T-helper 1 cell treated with Interleukin-12 subunit alpha and Interleukin-12 subunit beta and Interleukin-4 antibody, amounts not matched to agents 30 μg/mL and 1 μg/mL, for 36 hours (primary cell): ENCODE data around the gene FUBP1.
A peak's percentile ranks its signal among the peaks of the same experiment; 100 is the strongest.
"Not testable (repeated sequence)": the region's sequence is repeated elsewhere in the genome, so short reads cannot be mapped to it uniquely, and the experiment has no call there.

Experiments
- H3K27ac Mint-ChIP-seq: one replicate; pipeline ENCODE4 v1.8.0; 2021; ENCODE audit warnings: mild to moderate bottlenecking, mixed read lengths
- H3K27me3 Mint-ChIP-seq: one replicate; pipeline ENCODE4 v1.8.0; 2021; ENCODE audit warnings: low read depth, mixed read lengths
- H3K36me3 Mint-ChIP-seq: one replicate; pipeline ENCODE4 v1.8.0; 2021; ENCODE audit warnings: low read depth, mixed read lengths
- H3K4me1 Mint-ChIP-seq: one replicate; pipeline ENCODE4 v1.8.0; 2021; ENCODE audit warnings: low read depth, mixed read lengths
- H3K4me3 Mint-ChIP-seq: one replicate; pipeline ENCODE4 v1.8.0; 2021; ENCODE audit warnings: mild to moderate bottlenecking, moderate library complexity, mixed read lengths
- H3K9me3 Mint-ChIP-seq: one replicate; pipeline ENCODE4 v1.8.0; 2021; ENCODE audit warnings: mixed read lengths

The FUBP1 gene

DNA sequence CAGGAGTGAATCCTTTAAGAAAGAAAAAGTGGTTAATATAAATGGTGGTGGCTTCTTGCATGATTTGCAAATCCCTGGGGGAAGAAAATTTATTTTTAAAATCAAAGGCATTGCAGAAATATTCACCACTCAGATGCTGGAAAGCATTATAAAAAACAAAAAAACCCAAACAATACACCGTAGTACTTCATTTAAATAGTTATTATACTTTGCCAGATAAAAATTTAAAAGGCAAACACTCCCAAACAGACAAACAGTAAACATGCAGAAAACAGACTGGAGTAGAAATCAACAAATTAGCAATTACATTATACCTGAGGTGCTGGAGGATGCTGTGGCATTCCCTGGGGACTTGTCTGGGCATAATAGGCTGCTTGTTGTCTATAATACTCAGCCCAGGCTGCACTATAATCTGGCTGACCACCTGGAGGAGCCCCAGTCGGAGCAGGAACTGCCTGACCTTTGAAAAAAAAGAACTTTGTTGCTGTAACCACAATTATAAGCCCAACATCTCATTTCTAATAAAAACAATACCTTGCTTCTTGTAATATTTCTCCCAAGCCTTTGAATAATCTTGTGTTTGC is 29.9 kb downstream of the FUBP1 start:
- no peak overlapping the region for H3K27ac Mint-ChIP-seq
- peaks cover 43% of the 10 kb centered on the region for H3K36me3 Mint-ChIP-seq
- peaks cover 12% of the 10 kb centered on the region for H3K4me1 Mint-ChIP-seq
- H3K27me3 Mint-ChIP-seq = no peaks in the 10 kb centered on the region
- no peaks in the 10 kb centered on the region for H3K9me3 Mint-ChIP-seq
- no peak overlapping the region for H3K4me3 Mint-ChIP-seq

DNA sequence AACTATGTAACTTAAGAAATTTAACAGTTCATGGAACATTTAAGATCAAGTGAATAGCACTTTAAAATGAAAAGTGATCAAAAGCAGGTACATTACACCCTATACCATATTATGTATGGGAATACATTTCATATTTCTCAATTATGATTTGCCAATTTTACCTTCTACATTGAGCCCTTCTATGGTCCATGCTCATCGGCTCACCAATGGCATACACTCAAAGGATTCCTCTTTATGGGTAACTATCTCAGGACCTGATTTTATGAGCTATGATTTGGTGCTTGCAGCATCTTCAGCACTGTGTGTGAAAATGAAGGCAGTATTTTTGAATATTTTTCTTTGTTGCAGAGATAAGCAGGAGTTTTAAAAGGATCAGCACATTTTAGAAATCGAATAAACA is 33.5 kb downstream of the FUBP1 start:
- peaks cover 44% of the 10 kb centered on the region for H3K36me3 Mint-ChIP-seq
- no peaks in the 10 kb centered on the region for H3K9me3 Mint-ChIP-seq
- H3K4me3 Mint-ChIP-seq = no peak overlapping the region
- no peak overlapping the region for H3K27ac Mint-ChIP-seq
- H3K4me1 Mint-ChIP-seq = peaks cover 12% of the 10 kb centered on the region
- no peaks in the 10 kb centered on the region for H3K27me3 Mint-ChIP-seq

DNA sequence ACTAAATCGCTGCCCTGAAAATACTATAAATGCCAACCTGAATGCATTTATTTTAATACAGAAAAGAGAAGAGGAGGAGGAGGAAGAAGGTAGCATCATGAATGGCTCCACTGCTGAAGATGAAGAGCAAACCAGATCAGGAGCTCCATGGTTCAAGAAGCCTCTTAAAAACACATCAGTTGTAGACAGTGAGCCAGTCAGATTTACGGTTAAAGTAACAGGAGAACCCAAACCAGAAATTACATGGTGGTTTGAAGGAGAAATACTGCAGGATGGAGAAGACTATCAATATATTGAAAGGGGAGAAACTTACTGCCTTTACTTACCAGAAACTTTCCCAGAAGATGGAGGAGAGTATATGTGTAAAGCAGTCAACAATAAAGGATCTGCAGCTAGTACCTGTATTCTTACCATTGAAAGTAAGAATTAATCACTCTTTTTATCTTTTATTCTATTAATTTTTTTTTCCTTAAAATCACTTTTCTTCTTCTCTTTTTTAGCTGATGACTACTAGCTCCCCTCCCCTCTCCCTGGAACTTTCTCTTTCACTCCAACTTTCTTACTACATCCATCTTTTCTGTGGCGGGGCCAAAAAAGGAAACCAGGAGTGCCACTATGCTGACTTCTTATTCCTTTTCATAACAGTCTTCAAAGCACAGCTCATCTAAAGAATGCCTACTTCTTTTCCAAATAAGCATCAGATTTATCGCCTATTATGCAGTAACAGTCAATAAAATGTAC is 36.3 kb downstream of the FUBP1 start:
- Mint-ChIP-seq H3K27me3 (no peaks in the 10 kb centered on the region), H3K36me3 (peaks cover 27% of the 10 kb centered on the region), H3K27ac (no peak overlapping the region), H3K4me3 (no peak overlapping the region), H3K4me1 (peaks cover 4% of the 10 kb centered on the region), H3K9me3 (no peaks in the 10 kb centered on the region)

DNA sequence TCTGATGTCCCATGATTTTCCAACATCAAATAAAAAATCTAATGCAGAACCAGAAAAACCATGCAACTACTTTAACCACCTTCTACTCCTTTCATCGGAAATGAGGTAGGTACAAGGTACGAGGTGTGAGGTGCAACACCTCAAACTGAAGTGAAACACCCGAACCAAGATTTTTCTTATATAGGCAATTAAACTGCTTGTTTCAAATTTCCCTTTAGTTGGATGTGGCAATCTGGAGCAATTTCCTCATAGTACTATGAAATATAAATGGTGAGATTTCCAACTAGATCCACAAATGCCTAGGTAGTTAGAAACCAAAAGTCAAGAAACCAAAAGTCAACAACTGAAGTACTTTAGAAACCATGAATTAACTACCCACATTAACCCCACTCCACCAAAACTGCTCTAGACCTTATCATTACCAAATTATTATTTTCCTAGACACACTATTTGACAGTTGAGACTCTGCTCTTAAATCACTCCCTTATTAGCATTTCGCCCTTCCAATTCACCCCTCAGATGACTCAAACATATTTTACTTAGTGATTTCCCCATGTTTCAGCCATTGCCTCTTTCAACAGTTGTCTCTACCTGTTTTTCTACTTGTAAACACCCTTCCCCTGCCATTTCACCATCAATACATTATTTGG is 37.8 kb downstream of the FUBP1 start:
- Mint-ChIP-seq H3K4me3 (no peak overlapping the region), H3K27ac (no peak overlapping the region), H3K4me1 (peaks cover 4% of the 10 kb centered on the region)

DNA sequence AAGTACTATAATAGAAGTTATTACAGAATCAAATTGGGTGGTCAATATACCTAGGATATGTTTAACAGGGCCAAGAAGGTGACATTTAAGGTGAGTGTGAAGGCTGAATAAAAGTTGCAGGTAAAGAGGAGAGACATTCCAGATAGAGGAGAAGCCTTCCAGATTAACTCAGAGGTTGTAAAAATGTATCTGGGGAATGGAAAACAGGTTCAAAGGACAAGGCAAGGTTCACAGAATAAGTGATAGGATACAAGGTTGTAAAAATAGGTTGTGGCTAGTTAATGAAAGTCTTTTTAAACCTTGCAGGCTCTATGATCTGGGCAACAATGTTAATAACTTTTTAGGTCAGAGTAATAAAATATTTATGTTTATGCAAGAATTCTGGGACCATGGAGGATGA is 40.2 kb downstream of the FUBP1 start:
- no peak overlapping the region for H3K27ac Mint-ChIP-seq
- peaks cover 2% of the 10 kb centered on the region for H3K4me1 Mint-ChIP-seq
- H3K36me3 Mint-ChIP-seq = peaks cover 19% of the 10 kb centered on the region
- H3K9me3 Mint-ChIP-seq = no peaks in the 10 kb centered on the region
- H3K4me3 Mint-ChIP-seq = no peak overlapping the region
- no peaks in the 10 kb centered on the region for H3K27me3 Mint-ChIP-seq

More for the DNA sequence above, 37.8 kb downstream of the FUBP1 start:
- Mint-ChIP-seq H3K36me3 (peaks cover 23% of the 10 kb centered on the region), H3K27me3 (no peaks in the 10 kb centered on the region), H3K9me3 (no peaks in the 10 kb centered on the region)

DNA sequence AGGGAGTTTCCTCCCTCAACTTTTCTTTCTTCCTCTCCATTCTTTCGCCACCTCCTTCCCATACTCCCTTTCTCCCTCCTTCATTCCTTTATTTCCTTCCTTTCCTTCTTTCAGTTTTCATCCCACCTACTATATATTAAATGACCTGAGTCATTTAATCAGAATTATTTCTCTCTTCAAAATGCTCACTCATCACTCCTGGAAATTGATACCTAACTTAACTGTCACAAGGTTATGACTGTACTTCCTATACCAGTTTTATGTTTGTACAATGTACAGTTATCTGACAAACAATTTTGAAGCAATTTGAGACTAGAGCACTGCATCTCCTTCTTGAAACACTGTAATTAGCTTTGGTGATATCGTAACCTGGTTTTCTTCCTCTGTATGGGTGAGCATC is 49.1 kb downstream of the FUBP1 start:
- no peaks in the 10 kb centered on the region for H3K36me3 Mint-ChIP-seq
- no peak overlapping the region for H3K4me3 Mint-ChIP-seq
- H3K27me3 Mint-ChIP-seq = peaks cover 5% of the 10 kb centered on the region

DNA sequence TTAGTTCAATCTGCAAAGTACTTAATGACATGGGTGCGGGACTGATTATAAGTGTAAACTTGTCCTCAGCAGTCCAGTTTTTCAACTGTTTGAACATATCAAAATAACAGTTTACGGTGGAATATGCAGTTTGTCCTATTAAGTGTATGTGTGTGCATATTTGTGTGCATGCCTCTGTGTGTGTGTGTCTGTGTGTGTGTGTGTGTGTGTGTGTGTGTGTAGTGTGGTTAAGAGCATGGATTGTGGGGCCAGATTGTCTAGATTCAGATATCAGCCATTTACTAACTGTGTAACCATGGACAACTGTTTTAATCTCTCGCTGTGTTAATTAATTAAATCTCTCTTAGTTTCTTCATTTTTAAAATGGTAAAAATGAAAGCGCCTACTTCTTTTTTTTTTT is 51.5 kb downstream of the FUBP1 start:
- Mint-ChIP-seq H3K27ac (peak overlapping the region; percentile 19), H3K4me3 (peak overlapping the region; percentile 32)

More for the DNA sequence above, 49.1 kb downstream of the FUBP1 start:
- Mint-ChIP-seq H3K9me3 (no peaks in the 10 kb centered on the region), H3K4me1 (peaks cover 8% of the 10 kb centered on the region), H3K27ac (no peak overlapping the region)

DNA sequence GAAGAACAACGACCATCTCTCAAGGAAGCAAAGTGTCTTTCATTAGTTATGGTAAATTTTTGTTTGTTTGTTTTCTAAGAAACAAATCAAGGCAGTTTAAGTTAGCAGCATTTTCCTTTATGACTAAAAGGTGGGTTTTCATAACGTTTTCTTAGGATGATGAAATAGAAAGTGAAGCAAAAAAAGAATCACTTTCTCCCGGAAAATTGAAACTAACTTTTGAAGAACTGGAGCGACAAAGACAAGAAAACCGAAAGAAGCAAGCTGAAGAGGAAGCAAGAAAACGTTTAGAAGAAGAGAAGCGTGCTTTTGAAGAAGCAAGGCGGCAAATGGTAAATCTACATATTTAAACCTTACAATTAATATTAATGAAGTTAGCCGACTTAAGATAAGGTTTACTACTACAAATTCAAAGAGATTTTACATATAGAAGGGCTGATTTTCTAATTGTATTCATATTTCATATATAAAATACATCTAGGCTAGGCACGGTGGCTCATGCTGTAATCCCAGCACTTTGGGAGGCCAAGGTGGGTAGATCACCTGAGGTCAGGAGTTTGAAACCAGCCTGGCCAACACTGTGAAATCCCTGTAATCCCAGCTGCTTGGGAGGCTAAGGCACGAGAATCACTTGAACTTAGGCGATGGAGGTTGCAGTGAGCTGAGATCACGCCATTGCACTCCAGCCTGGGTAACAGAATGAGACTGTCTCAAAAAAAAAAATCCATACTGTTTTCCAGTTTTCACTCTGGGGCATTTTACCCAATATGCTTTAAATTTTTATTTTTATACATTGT is 52.1 kb downstream of the FUBP1 start:
- Mint-ChIP-seq H3K9me3 (no peaks in the 10 kb centered on the region), H3K36me3 (no peaks in the 10 kb centered on the region), H3K4me1 (peaks cover 8% of the 10 kb centered on the region), H3K27me3 (peaks cover 5% of the 10 kb centered on the region), H3K27ac (peak overlapping the region; percentile 26), H3K4me3 (peak overlapping the region; percentile 69)

More for the DNA sequence above, 51.5 kb downstream of the FUBP1 start:
- peaks cover 5% of the 10 kb centered on the region for H3K27me3 Mint-ChIP-seq
- H3K9me3 Mint-ChIP-seq = no peaks in the 10 kb centered on the region
- peaks cover 8% of the 10 kb centered on the region for H3K4me1 Mint-ChIP-seq
- H3K36me3 Mint-ChIP-seq = no peaks in the 10 kb centered on the region

DNA sequence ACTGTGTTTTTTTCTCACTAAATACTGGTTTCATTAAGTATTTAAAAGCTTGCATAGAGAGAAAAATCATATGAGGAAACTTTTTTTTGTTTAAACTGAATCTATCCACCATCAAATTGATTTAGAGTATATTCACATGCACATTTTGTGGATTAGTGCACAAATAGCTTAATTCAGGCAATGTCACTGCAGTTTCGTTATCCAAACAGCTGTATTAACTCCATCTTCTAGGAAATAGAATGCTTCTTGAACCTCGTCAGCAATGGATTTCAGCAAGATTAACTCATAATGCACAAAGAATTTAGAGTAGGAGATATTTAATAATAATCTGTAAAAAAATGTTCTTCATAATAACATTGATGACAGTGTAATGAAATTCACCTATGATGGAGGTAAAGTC is 52.9 kb downstream of the FUBP1 start:
- H3K4me1 Mint-ChIP-seq = peaks cover 8% of the 10 kb centered on the region
- H3K27ac Mint-ChIP-seq = no peak overlapping the region
- peaks cover 5% of the 10 kb centered on the region for H3K27me3 Mint-ChIP-seq
- no peaks in the 10 kb centered on the region for H3K9me3 Mint-ChIP-seq
- H3K4me3 Mint-ChIP-seq = no peak overlapping the region
- H3K36me3 Mint-ChIP-seq = no peaks in the 10 kb centered on the region

DNA sequence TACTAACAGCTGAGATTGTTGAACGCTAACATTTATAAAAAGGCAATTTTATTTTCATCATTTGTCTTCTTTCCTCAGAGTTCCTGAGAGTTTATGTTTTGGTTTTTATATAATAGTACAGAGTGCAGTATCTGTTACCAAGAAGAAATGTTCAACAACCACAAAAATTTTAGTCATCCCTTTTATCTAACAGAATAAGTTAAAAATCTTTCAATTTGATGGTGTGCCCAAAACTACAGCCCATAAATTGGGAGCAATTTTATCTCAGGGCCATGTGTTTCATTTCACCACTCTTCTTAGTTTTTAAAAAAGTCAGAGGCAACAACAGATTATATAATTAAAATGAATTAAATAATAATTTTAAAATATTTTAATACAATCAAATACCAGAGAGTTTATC is 53.4 kb downstream of the FUBP1 start:
- Mint-ChIP-seq H3K27ac (no peak overlapping the region), H3K4me1 (peaks cover 8% of the 10 kb centered on the region), H3K9me3 (no peaks in the 10 kb centered on the region), H3K4me3 (no peak overlapping the region), H3K36me3 (no peaks in the 10 kb centered on the region), H3K27me3 (peaks cover 5% of the 10 kb centered on the region)

DNA sequence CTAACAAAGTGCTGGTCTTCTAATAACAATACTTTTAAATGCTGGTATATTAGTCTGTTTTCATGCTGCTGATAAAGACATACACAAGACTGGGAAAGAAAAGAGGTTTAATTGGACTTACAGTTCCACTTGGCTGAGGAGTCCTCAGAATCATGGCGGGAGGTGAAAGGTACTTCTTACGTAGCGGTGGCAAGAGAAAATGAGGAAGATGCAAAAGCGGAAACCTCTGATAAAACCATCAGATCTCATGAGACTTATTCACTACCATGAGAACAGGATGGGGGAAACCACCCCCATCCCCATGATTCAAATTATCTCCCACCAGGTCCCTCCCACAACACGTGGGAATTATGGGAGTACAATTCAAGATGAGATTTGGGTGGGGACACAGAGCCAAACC is 60.0 kb downstream of the FUBP1 start:
- not testable (repeated sequence) for H3K27ac Mint-ChIP-seq, H3K4me1 Mint-ChIP-seq, H3K27me3 Mint-ChIP-seq, H3K4me3 Mint-ChIP-seq, H3K36me3 Mint-ChIP-seq, H3K9me3 Mint-ChIP-seq

DNA sequence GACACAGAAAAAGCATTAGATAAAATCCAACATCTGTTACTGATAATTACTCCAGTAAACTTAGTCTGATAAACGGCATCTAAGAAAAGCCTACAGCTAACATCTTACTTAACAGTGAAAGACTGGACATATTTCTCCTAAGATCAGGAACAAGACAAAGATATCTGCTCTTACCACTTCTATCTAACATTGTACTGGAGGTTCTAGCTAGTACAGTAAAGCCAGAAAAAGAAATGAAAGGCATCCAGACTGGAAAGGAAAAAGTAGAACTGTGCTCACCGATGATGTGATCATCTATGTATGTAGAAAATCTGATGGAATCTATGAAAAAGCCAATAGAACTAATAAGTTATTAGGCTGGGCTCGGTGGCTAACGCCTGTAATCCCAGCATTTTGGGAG is 68.8 kb downstream of the FUBP1 start:
- Mint-ChIP-seq H3K4me1 (no peaks in the 10 kb centered on the region), H3K27ac (no peak overlapping the region), H3K27me3 (no peaks in the 10 kb centered on the region), H3K36me3 (no peaks in the 10 kb centered on the region), H3K4me3 (no peak overlapping the region), H3K9me3 (no peaks in the 10 kb centered on the region)

DNA sequence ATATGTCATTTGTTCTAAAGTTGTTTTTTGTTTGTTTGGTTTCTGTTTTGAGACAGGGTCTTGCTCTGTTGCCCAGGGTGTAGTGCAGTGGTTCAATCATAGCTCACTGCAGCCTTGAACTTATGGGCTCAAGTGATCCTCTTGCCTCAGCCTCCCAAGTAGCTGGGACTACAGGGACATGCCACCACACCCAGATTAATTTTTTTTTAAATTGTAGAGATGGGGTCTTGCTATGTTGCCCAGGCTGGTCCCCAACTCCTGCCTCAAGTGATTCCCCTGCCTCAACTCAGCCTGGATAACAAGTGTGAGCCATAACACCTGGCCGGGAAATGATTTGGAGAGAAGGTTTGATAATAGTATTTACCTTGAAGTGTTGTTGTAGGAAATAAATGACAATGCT is 72.2 kb downstream of the FUBP1 start:
- H3K4me3 Mint-ChIP-seq = no peak overlapping the region
- H3K4me1 Mint-ChIP-seq = no peaks in the 10 kb centered on the region
- H3K9me3 Mint-ChIP-seq = no peaks in the 10 kb centered on the region
- H3K27me3 Mint-ChIP-seq = no peaks in the 10 kb centered on the region
- no peaks in the 10 kb centered on the region for H3K36me3 Mint-ChIP-seq
- H3K27ac Mint-ChIP-seq = no peak overlapping the region

DNA sequence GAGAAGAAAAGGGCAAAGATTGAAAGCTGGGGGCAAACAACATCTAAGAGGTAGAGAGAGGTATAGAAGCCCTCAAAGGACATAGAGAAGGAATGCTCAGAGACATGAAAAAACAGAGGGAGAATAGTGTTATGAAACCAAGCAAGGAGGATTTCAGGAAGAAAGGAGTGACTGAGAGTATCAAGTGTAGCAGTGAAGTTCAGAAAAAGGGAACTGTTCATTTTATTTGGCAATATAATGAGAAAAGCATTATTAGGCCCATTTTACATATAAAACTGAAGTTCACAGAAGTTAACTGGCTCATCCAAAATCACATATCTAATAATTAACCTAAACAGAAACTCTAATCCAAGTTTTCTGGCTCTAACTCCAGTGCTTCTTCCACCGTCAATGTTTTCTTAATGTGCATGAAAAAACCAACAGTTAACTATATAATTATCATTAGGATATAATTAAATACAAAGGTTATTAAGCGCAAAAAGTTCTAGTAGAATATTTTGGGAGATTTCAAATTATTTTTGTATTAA is 72.8 kb downstream of the FUBP1 start:
- Mint-ChIP-seq H3K27ac (no peak overlapping the region), H3K36me3 (no peaks in the 10 kb centered on the region), H3K9me3 (no peaks in the 10 kb centered on the region), H3K27me3 (no peaks in the 10 kb centered on the region), H3K4me1 (no peaks in the 10 kb centered on the region), H3K4me3 (no peak overlapping the region)
